ENCODE measurements around the gene B4GALT6. TPM values are rescaled to one million over a fixed set of nuclear protein-coding genes. Genes with fewer than 3 reads are reported as not detected.

The B4GALT6 gene
- total and polyA plus RNA-seq, 2 experiments from 2014 or later: 3.2 to 14.1 TPM

DNA sequence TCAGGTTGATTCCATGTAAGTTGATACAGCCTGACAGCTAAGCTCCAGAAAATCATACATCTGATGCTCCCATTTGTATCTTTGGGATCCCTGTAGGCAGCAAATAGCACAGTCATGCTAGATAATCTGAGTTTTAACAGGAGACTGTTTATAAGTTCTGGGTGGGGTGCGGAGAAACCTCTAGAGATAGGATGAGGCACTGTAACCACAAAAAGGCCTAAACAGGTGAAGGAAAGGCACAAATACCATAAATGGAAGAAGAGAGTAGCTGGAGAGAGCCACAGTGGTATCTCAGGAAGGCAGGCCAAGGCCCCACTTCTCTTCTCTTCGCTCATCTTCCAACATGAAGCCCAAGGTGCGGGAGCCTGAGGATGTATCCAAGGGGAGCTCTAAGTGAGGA is 18.1 kb upstream of the B4GALT6 start:
- Histone ChIP-seq H3K4me2 (no peak overlapping the region), H3K4me1 (ENCODE audit: insufficient read depth) (no peaks in the 10 kb centered on the region), H3K36me3 (replicated peaks; ENCODE audit: insufficient read depth, low read depth) (no peaks in the 10 kb centered on the region), H3K79me2 (no peaks in the 10 kb centered on the region), H2AFZ (no peak overlapping the region), H3K9me2 (replicated peaks; ENCODE audit: insufficient read depth) (no peaks in the 10 kb centered on the region), H3K27me3 (no peaks in the 10 kb centered on the region), H3K27ac (no peak overlapping the region), H4K20me1 (ENCODE audit: insufficient read depth, poor library complexity, severe bottlenecking) (no peaks in the 10 kb centered on the region), H3K4me3 (no peak overlapping the region), H3K9me3 (ENCODE audit: low read depth) (no peaks in the 10 kb centered on the region)
- TF ChIP-seq, protein P1, sequence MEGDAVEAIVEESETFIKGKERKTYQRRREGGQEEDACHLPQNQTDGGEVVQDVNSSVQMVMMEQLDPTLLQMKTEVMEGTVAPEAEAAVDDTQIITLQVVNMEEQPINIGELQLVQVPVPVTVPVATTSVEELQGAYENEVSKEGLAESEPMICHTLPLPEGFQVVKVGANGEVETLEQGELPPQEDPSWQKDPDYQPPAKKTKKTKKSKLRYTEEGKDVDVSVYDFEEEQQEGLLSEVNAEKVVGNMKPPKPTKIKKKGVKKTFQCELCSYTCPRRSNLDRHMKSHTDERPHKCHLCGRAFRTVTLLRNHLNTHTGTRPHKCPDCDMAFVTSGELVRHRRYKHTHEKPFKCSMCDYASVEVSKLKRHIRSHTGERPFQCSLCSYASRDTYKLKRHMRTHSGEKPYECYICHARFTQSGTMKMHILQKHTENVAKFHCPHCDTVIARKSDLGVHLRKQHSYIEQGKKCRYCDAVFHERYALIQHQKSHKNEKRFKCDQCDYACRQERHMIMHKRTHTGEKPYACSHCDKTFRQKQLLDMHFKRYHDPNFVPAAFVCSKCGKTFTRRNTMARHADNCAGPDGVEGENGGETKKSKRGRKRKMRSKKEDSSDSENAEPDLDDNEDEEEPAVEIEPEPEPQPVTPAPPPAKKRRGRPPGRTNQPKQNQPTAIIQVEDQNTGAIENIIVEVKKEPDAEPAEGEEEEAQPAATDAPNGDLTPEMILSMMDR (IDR thresholded peaks at IDR 0.05; ENCODE audit: poor library complexity): no peak
- TF ChIP-seq EZH2 (IDR thresholded peaks at IDR 0.05; ENCODE audit: borderline replicate concordance) (no peak), EZH2phosphoT487 (IDR thresholded peaks at IDR 0.05; ENCODE audit: low read depth, severe bottlenecking, unreplicated experiment) (no peak)
- DNase-seq (ENCODE audit: low spot score): no peak
- WGBS (ENCODE audit: low lambda C conversion rate, missing lambda C conversion rate): 95% methylated on average over 3 of the region's 3 CpGs

DNA sequence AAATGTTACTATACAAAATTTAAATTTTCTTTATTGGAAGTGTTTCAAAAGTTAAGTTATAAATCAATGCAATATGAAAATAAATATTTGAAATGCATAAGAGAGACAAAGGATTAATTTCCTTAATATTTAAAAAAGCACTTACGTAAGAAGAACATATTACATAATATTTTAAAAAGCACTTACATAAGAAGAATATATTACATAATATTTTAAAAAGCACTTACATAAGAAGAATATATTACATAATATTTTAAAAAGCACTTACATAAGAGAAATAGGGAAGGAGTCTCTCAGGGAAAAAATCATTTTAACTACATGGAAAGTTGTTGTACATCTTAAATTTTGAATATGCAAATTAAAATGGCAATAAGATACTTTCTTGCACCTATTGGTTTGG is 17.4 kb upstream of the B4GALT6 start:
- Histone ChIP-seq H3K9me2 (replicated peaks; ENCODE audit: insufficient read depth) (no peaks in the 10 kb centered on the region), H3K4me2 (no peak overlapping the region), H3K27ac (no peak overlapping the region), H3K4me3 (no peak overlapping the region), H3K36me3 (replicated peaks; ENCODE audit: insufficient read depth, low read depth) (no peaks in the 10 kb centered on the region), H4K20me1 (ENCODE audit: insufficient read depth, poor library complexity, severe bottlenecking) (no peaks in the 10 kb centered on the region), H2AFZ (no peak overlapping the region), H3K27me3 (no peaks in the 10 kb centered on the region), H3K79me2 (no peaks in the 10 kb centered on the region), H3K4me1 (ENCODE audit: insufficient read depth) (no peaks in the 10 kb centered on the region), H3K9me3 (ENCODE audit: low read depth) (no peaks in the 10 kb centered on the region)
- DNase-seq (ENCODE audit: low spot score): no peak
- TF ChIP-seq EZH2phosphoT487 (IDR thresholded peaks at IDR 0.05; ENCODE audit: low read depth, severe bottlenecking, unreplicated experiment) (no peak), EZH2 (IDR thresholded peaks at IDR 0.05; ENCODE audit: borderline replicate concordance) (no peak)
- TF ChIP-seq, protein P1 (IDR thresholded peaks at IDR 0.05; ENCODE audit: poor library complexity): no peak
- 96% methylated on average over 1 of the region's 1 CpG for WGBS (ENCODE audit: low lambda C conversion rate, missing lambda C conversion rate)

DNA sequence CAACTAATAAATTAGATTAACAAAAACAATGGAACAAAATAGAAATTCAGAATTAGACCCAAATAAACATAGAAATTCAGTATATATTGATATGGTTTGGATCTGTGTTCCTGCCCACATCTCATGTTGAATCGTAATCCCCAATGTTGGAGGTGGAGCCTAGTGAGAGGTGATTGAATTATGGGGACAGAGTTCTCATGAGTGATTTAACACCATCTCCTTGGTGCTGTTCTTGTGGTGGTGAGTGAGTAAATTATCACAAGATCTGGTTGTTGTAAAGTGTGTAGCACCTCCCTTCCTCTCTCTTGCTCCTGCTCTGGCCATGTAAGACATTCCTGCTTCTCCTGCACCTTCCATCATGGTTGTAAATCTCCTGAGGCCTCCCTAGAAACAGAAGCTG is 16.6 kb upstream of the B4GALT6 start:
- Histone ChIP-seq H3K9me2 (replicated peaks; ENCODE audit: insufficient read depth) (no peaks in the 10 kb centered on the region), H2AFZ (no peak overlapping the region), H3K9me3 (ENCODE audit: low read depth) (no peaks in the 10 kb centered on the region), H3K4me1 (ENCODE audit: insufficient read depth) (no peaks in the 10 kb centered on the region), H3K79me2 (no peaks in the 10 kb centered on the region), H3K4me2 (no peak overlapping the region), H4K20me1 (ENCODE audit: insufficient read depth, poor library complexity, severe bottlenecking) (no peaks in the 10 kb centered on the region), H3K27ac (no peak overlapping the region), H3K36me3 (replicated peaks; ENCODE audit: insufficient read depth, low read depth) (no peaks in the 10 kb centered on the region), H3K27me3 (no peaks in the 10 kb centered on the region), H3K4me3 (no peak overlapping the region)
- 92% methylated on average over 1 of the region's 1 CpG for WGBS (ENCODE audit: low lambda C conversion rate, missing lambda C conversion rate)
- DNase-seq (ENCODE audit: low spot score): no peak
- TF ChIP-seq, protein P1 (IDR thresholded peaks at IDR 0.05; ENCODE audit: poor library complexity): no peak
- no peak for TF ChIP-seq EZH2phosphoT487 (IDR thresholded peaks at IDR 0.05; ENCODE audit: low read depth, severe bottlenecking, unreplicated experiment)
- TF ChIP-seq EZH2 (IDR thresholded peaks at IDR 0.05; ENCODE audit: borderline replicate concordance): no peak

All from hepatocyte (in vitro differentiated cells).